GM12865 (cell line): ENCODE measurements around the gene AP3B1.

Source experiments
- DNase-seq: peaks from one replicate; pipeline ENCODE4 v3.0.0; 2010; ENCODE audit warnings: low read depth
- H3K4me3 ChIP-seq: 2 replicates; pipeline ENCODE4 v1.5.1; 2011; ENCODE audit warnings: mild to moderate bottlenecking, low read depth, low read length, control low read depth
- TF ChIP-seq, protein P1 (sequence below): IDR thresholded peaks from 2 replicates; pipeline ENCODE4 v1.5.1; 2011; ENCODE audit warnings: low read length, control low read depth, low read depth, inconsistent platforms; ENCODE audit not compliant: insufficient read depth; ENCODE audit errors: missing control alignments

The AP3B1 gene

GRCh38 chr5:78016863-78017529 is 277.5 kb downstream of the AP3B1 start:
- TF ChIP-seq, protein P1, sequence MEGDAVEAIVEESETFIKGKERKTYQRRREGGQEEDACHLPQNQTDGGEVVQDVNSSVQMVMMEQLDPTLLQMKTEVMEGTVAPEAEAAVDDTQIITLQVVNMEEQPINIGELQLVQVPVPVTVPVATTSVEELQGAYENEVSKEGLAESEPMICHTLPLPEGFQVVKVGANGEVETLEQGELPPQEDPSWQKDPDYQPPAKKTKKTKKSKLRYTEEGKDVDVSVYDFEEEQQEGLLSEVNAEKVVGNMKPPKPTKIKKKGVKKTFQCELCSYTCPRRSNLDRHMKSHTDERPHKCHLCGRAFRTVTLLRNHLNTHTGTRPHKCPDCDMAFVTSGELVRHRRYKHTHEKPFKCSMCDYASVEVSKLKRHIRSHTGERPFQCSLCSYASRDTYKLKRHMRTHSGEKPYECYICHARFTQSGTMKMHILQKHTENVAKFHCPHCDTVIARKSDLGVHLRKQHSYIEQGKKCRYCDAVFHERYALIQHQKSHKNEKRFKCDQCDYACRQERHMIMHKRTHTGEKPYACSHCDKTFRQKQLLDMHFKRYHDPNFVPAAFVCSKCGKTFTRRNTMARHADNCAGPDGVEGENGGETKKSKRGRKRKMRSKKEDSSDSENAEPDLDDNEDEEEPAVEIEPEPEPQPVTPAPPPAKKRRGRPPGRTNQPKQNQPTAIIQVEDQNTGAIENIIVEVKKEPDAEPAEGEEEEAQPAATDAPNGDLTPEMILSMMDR = no peak
- H3K4me3 ChIP-seq = no peak overlapping the region
- no peak for DNase-seq

- H3K4me3 ChIP-seq = no peak overlapping the region
- TF ChIP-seq, protein P1 = no peak
- no peak for DNase-seq
Observed at GRCh38 chr5:78009937-78010527, 284.5 kb downstream of the AP3B1 start.

GRCh38 chr5:78008356-78008967 is 286.0 kb downstream of the AP3B1 start:
- DNase-seq = peak; percentile 65
- no peak overlapping the region for H3K4me3 ChIP-seq
- TF ChIP-seq, protein P1 = peak; percentile 72

GRCh38 chr5:78007233-78007632 is 287.3 kb downstream of the AP3B1 start:
- TF ChIP-seq, protein P1 = no peak
- DNase-seq = no peak

DNA sequence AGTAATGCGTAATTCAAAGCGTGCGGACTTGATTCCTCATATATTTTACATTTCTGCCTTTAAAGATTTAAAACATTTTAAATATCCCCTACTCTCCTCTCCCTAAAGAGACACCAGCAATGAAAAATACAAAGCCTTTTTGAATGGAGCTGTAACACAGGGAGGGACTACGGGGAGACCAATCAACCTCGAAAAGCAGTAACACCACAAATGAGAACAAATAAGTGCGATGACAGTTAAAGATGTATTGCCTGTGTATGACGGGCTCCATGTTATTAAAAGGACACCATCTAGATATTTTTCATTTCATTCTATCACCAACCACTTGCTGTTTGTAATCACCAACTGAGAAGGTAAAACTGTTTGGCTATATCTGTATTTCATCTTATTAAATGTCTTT is 288.0 kb downstream of the AP3B1 start:
- DNase-seq = no peak
- H3K4me3 ChIP-seq = no peak overlapping the region
- TF ChIP-seq, protein P1 = no peak

More at GRCh38 chr5:78007233-78007632, 287.3 kb downstream of the AP3B1 start:
- H3K4me3 ChIP-seq = no peak overlapping the region

- TF ChIP-seq, protein P1 = no peak
- no peak for DNase-seq
- H3K4me3 ChIP-seq = no peak overlapping the region
Observed at GRCh38 chr5:78005021-78005785, 289.3 kb downstream of the AP3B1 start.
